Measurements from ENCODE around the gene PNPLA3.
"Not testable (repeated sequence)": the region's sequence is repeated elsewhere in the genome, so short reads cannot be mapped to it uniquely, and the experiment has no call there.

PNPLA3 gene

GRCh38 chr22:43890901-43891331 is 32.7 kb upstream of the PNPLA3 start:
- DNase-seq: no peak

- no peak for DNase-seq
Observed at GRCh38 chr22:43891360-43892182, 32.0 kb upstream of the PNPLA3 start, which contains the start of gene PNPLA5. Gene PNPLA5, minus strand, starts transcription at chr22:43892013. Its CDS starts 133 bp downstream, at chr22:43891880.

GRCh38 chr22:43892183-43892894 is 31.3 kb upstream of the PNPLA3 start:
- DNase-seq: no peak

GRCh38 chr22:43893266-43893665 is 30.3 kb upstream of the PNPLA3 start:
- no peak for DNase-seq

- no peak for DNase-seq
Observed at GRCh38 chr22:43894122-43894521, 29.5 kb upstream of the PNPLA3 start.

GRCh38 chr22:43895986-43896645 is 27.5 kb upstream of the PNPLA3 start:
- DNase-seq: no peak

- peak; percentile 21 for DNase-seq
Observed at GRCh38 chr22:43897751-43898261, 25.8 kb upstream of the PNPLA3 start.

- DNase-seq: no peak
Observed at GRCh38 chr22:43900206-43900605, 23.4 kb upstream of the PNPLA3 start.

GRCh38 chr22:43901976-43902643 is 21.5 kb upstream of the PNPLA3 start:
- DNase-seq: peak; percentile 91

- not testable (repeated sequence) for DNase-seq
Observed at GRCh38 chr22:43903033-43903432, 20.6 kb upstream of the PNPLA3 start.

GRCh38 chr22:43904412-43904811 is 19.2 kb upstream of the PNPLA3 start:
- not testable (repeated sequence) for DNase-seq

- DNase-seq: no peak
Observed at GRCh38 chr22:43905681-43906080, 17.9 kb upstream of the PNPLA3 start.

- no peak for DNase-seq
Observed at GRCh38 chr22:43909708-43910107, 13.9 kb upstream of the PNPLA3 start.

- no peak for DNase-seq
Observed at GRCh38 chr22:43910178-43910695, 13.4 kb upstream of the PNPLA3 start.

GRCh38 chr22:43911351-43911750 is 12.3 kb upstream of the PNPLA3 start:
- no peak for DNase-seq

- no peak for DNase-seq
Observed at GRCh38 chr22:43917521-43917920, 6.1 kb upstream of the PNPLA3 start.

GRCh38 chr22:43919106-43919973 is 4.3 kb upstream of the PNPLA3 start:
- DNase-seq: peak; percentile 63

- DNase-seq: peak; percentile 93
Observed at GRCh38 chr22:43921370-43921769, 2.2 kb upstream of the PNPLA3 start.

GRCh38 chr22:43922123-43922522 is 1.5 kb upstream of the PNPLA3 start:
- no peak for DNase-seq

GRCh38 chr22:43923191-43923590 is 414 bp upstream of the PNPLA3 start:
- no peak for DNase-seq

GRCh38 chr22:43924877-43925276 is 1.3 kb downstream of the PNPLA3 start:
- DNase-seq: no peak

Data from fibroblast of skin of back (primary cell).